ENCODE measurements around the gene EHBP1L1. TPM values are rescaled to one million over a fixed set of nuclear protein-coding genes. Genes with fewer than 3 reads are reported as not detected.

Gene EHBP1L1
- total and polyA plus RNA-seq, 2 of the 8 experiments (the other 6 are each of a cell fraction or from before 2014, with no cell fraction given) = 4.3 to 6.6 TPM

- TF ChIP-seq SP2 (IDR thresholded peaks at IDR 0.05; ENCODE audit: low read length) (no peak), TBP (IDR thresholded peaks at IDR 0.05; ENCODE audit: low read depth, low read length) (no peak), GABPA (IDR thresholded peaks at IDR 0.05; ENCODE audit: borderline replicate concordance, insufficient read depth, low read length) (no peak), RXRA (IDR thresholded peaks at IDR 0.05; ENCODE audit: insufficient read depth, low read depth, low read length) (no peak), POLR2AphosphoS5 (IDR thresholded peaks at IDR 0.05; ENCODE audit: low read depth, low read length) (no peak), KDM4A (IDR thresholded peaks at IDR 0.05; ENCODE audit: low read depth, low read length, severe bottlenecking) (no peak)
- TF ChIP-seq, protein P1, sequence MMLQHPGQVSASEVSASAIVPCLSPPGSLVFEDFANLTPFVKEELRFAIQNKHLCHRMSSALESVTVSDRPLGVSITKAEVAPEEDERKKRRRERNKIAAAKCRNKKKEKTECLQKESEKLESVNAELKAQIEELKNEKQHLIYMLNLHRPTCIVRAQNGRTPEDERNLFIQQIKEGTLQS (IDR thresholded peaks at IDR 0.05; ENCODE audit: insufficient read depth, low read depth, low read length) = no peak
Measured at GRCh38 chr11:65556470-65557279, 19.2 kb upstream of the EHBP1L1 start (continued).
